HG03342 (cell line): Measurements from ENCODE around the gene CRYBG2.

Source experiments
- ATAC-seq: cut with Tn5 transposase; IDR thresholded peaks from one replicate; pipeline ENCODE4 v1.9.1; 2021; ENCODE audit warnings: mild to moderate bottlenecking, moderate library complexity; ENCODE audit not compliant: unreplicated experiment

Gene CRYBG2

GRCh38 chr1:26282401-26282918 lies 71.5 kb downstream of the CRYBG2 start:
- ATAC-seq = no peak

- ATAC-seq = no peak
These were observed 72.0 kb downstream of the CRYBG2 start for GRCh38 chr1:26281971-26282370.

- ATAC-seq = no peak
These were observed 72.6 kb downstream of the CRYBG2 start for GRCh38 chr1:26281091-26281958.

DNA sequence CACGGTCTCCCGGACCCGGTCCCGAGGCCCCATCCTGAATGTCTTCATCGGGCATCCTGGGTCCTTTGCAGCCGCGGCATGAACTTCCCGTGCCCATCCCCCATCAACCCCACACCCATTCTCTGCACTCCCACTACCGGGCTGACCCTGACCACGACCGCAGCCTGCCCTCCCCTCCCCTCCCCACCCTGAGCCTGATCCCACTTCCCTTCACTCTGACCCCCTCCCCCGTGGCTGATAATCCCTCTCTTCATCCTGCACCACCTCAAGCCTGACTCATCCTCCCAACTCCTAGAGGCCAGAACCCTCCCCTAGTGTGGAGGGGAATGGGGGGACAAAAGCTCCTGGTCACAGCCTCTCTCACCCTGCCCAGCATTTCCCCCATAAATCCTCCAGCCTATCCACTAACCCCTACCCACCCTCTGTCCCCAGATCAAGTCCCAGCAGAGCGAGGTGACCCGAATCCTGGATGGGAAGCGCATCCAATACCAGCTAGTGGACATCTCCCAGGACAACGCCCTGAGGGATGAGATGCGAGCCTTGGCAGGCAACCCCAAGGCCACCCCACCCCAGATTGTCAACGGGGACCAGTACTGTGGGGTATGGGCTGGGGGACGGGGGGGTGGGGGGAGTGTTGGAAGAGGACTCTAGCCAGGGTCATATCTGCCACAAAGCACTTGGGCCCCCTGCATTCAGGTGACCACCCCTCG lies 73.4 kb downstream of the CRYBG2 start:
- ATAC-seq = no peak

DNA sequence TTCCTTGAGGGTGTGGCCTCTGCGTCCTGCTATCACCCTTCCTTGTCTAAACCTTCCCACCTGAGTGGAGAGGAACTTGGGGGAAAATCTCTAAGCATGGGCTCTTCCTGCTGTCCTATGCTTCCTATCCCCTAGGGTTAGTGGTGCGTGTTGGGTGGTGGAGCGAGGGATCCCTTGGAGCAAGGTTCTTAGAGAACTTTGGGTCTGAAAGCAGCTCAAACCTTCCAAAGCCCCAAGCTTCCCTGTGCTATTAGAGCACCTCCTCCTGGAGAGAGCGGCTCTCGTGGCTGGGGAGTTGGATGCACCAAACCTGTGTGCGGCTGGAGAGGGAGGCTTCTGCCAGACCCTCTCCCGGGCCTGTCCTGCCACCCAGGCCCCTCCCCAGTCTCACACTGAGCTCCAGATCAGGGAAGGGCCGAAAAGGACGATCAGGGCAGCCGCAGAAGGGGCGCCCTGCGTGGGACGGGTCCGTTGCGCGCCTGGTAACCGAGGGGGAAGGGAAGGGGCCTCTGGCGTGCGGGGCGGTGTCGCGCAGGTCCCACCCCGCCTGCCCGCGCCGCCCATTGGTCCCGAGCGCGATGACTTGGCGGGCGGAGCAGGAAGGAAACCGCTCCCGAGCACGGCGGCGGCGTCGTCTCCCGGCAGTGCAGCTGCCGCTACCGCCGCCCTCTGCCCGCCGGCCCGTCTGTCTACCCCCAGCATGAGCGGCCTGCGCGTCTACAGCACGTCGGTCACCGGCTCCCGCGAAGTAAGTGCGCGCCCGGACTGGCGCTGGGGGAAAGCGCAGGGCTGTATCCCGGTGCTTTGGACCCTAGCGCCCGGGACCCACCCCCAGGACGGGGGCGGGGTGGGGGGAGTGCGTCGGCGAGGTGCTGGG lies 74.2 kb downstream of the CRYBG2 start, which contains the start of gene SH3BGRL3:
TSS of gene SH3BGRL3 (plus strand) at position 631 of the 877 bp plus-strand sequence. CDS start at position 701, 70 bp downstream.
- peak; percentile 64 for ATAC-seq

- no peak for ATAC-seq
These were observed 75.0 kb downstream of the CRYBG2 start for GRCh38 chr1:26278724-26279455.

GRCh38 chr1:26278303-26278702 lies 75.6 kb downstream of the CRYBG2 start:
- no peak for ATAC-seq

GRCh38 chr1:26277719-26278118 lies 76.2 kb downstream of the CRYBG2 start:
- no peak for ATAC-seq

DNA sequence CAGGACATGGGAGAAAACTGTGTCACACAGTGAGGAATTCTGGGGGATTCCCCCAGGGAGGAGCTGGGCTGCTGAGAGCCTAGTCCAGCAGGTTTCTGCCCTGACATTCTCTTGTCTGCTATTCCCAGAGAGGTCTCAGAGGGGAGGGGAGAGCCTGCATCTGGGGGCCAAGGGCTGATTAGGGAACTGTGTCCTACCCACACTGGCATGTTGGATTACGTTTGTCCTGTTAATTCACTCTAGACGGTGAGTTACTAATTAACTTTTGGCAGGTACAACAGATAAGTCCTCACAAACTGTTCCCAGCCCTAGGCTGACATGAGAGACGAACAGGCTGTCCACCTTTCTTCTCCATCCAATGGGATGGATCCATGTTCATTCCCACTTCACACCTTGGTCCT lies 76.7 kb downstream of the CRYBG2 start:
- no peak for ATAC-seq

DNA sequence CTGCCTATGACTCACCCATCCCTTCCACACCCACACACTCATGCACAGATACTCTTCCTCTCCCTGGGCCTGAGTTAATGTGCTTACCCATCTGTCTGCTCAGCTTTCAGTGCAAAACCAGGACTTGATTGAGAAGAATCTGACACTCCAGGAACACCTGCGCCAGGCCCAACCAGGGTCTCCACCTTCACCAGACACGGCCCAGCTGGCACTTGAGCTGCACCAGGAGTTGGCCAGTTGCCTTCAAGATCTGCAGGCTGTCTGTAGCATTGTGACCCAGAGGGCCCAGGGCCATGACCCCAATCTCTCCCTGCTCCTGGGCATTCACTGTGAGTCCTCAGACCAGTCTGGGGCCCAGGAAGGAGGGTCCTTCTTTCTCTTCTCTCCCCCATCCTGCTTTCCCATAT lies 77.5 kb downstream of the CRYBG2 start:
- no peak for ATAC-seq

GRCh38 chr1:26275580-26276431 lies 78.1 kb downstream of the CRYBG2 start:
- no peak for ATAC-seq

DNA sequence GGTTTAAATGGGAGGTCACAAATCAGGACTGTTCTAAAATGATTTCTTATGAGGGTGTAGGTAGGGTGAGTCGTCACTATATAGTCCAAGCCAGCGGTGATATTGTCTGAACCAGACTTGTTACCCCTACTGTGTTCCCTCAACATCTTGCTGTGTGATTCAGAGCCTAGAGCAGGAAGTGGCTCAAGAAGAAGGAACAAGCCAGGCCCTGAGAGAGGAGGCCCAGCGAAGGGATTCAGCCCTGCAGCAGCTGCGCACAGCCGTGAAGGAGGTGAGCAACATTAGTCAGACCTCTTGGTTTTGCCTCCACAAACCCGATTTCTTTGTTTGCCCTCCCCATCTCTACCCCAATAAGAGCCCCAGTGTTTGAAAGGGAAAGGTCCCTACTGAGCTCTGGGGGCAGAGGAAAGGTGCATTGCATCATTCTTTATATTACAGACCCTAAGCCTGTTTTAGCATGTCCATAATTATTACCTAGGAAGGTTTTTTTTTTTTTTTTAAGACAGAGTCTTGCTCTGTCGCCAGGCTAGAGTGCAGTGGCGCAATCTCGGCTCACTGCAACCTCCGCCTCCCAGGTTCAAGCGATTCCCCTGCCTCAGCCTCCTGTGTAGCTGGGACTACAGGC lies 79.0 kb downstream of the CRYBG2 start:
- ATAC-seq = no peak
